GM19240 (cell line): ENCODE results near the gene CLTCL1.

ENCODE experiments used
- DNase-seq: peaks from one replicate; pipeline ENCODE4 v3.0.0; 2011; ENCODE audit warnings: low spot score; ENCODE audit not compliant: insufficient read length

CLTCL1 gene

GRCh38 chr22:19151329-19152191 is 140.0 kb downstream of the CLTCL1 start:
- no peak for DNase-seq

- no peak for DNase-seq
Measured at GRCh38 chr22:19150482-19151328, 140.8 kb downstream of the CLTCL1 start.

- DNase-seq = no peak
Measured at GRCh38 chr22:19149991-19150390, 141.5 kb downstream of the CLTCL1 start, which contains the start of gene GSC2. TSS of gene GSC2 (minus strand) at chr22:19150292. CDS start at chr22:19150283, 9 bp downstream.

DNA sequence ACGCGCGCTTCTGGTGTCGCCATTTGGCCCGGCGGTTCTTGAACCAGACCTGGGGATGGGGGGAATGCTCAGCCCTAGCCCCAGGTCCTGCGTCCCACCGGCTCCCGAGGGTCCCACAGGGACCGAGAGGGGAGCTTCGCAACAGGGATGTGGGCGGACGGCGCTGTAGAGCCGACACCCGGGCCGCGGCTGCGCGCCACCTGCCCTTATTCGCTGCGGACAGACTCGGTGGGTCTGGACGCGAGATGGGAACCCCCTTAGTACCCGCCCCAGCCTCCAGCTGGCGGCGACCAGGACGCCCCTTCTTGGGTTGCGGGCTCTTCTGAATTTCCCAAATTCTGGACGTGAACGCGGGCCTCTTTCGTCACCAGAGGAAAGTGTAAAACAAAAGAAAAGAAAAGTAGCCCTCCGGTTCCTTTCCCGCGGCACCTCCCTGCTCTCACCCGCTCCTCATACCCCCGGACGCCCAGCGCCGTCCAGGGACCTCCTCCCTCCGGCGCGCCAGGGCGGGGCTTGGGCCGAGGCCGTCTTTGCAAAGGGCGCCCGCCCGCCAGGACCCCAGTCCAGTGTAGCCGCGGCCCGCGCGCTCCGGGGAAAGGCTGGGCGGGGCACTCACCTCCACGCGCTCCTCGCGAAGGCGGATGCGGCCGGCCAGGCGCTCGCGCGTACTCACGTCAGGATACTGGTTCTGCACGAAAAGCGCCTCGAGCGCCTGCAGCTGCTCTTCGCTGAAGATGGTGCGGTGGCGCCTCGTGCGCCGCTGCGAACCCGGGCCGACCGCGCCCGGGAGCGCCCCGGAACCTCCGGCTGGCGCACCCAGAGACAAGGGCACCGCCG is 142.3 kb downstream of the CLTCL1 start:
- DNase-seq = no peak

- DNase-seq = no peak
Measured at GRCh38 chr22:19148417-19149046, 143.0 kb downstream of the CLTCL1 start.

GRCh38 chr22:19147195-19147780 is 144.2 kb downstream of the CLTCL1 start:
- DNase-seq = no peak

- no peak for DNase-seq
Measured at GRCh38 chr22:19146215-19146968, 145.1 kb downstream of the CLTCL1 start.

- no peak for DNase-seq
Measured at GRCh38 chr22:19143967-19144400, 147.5 kb downstream of the CLTCL1 start.

- no peak for DNase-seq
Measured at GRCh38 chr22:19143212-19143611, 148.3 kb downstream of the CLTCL1 start.

DNA sequence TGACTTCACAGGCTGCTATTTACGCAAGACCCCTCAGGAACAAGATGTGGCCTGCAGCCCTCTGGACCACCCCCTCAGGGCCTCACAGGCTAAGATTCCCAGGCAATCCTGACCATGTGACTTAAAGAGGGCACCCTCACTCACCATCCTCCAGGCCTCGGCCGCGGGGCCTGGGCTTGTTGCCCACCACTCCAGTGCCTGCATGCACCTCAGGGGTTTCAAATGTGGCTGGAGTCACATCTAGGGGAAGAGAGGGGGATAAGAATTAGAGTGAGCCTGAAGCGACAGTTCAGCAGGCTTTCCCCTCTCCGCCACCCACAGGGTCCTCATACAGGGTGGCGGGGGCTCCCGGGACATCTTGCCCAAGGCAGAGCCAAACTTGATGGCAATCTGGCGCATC is 149.1 kb downstream of the CLTCL1 start:
- no peak for DNase-seq

DNA sequence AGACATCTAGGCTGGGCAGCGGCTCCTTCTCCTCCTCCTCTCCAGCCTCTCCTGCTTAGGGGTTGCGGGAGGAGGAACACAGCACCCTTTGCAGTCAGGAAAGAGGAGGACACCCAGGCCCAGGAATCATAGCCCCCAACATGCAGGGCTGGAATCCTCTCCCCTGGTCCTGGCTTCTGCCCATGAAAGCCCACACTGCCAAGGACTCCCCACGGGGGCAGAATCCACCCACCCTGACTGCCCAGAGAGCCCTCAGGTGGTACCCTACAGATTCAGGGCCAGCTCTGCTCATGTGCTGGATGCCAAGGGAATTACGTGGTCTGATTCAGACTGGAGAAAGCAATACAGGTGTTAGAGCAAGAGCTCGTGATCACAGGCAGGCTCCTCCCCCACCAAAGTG is 151.5 kb downstream of the CLTCL1 start:
- DNase-seq = no peak

- DNase-seq = no peak
Measured at GRCh38 chr22:19139001-19139356, 152.5 kb downstream of the CLTCL1 start.

- DNase-seq = no peak
Measured at GRCh38 chr22:19138217-19139000, 153.1 kb downstream of the CLTCL1 start.

DNA sequence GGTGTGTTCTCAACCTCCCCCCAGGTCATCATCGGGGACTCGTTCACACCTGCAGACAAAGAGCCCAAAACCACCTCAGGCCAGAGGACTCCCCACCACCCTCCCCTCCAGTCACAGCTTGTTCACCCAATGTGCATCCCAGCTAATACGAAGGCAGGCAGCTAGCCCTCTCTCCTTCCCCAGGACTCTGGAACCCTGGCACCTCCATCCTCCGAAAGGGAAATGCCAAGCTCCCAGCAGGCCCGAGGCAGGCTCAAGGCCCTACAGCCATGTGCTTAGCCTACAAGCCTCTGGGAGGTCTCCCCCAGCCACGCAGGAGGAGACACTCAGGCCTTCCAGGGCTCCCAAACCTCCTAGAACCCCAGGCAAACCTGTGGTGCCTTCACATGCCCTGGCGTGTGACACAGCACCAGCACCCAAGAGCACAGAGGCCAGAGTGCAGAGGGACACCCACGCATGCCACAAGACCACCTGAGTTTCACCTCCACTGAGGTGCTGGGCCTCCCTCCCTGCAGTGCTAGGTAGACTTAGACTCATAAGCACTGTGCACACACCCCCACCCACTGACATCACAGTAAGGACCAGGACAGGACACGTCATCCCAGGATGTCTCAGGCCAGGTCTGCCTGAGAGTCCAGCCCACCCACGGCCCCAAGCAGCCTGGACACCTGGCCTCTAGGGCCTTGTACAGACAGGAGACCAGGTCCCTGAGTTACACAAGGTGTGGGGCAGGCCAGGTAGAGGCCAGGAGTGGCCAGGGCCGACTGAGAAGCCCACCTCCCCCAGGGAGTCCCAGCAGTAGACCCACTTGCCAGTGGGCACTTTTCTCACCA is 153.9 kb downstream of the CLTCL1 start:
- DNase-seq = no peak

- no peak for DNase-seq
Measured at GRCh38 chr22:19136915-19137314, 154.6 kb downstream of the CLTCL1 start.

DNA sequence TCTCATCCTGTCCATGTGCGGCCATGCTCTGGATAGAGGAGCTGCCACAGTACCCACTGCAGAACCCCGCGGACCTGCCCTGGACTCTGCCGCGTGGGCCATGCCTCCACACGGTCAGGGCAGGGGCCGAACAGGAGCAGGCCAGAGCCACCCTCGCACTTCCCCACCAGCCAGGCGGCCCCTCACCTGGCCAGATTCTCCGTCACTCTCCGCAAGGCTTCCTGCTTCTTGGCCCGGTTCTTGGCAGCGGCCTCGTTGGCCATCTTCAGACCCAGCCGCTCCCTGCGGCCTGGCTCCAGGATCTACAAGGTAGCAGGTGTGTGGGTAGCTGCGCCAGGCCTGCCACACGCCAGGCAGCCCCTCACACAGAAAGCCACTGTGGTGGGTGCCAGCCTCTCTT is 156.6 kb downstream of the CLTCL1 start:
- DNase-seq = no peak

GRCh38 chr22:19134176-19134831 is 157.2 kb downstream of the CLTCL1 start:
- no peak for DNase-seq

GRCh38 chr22:19133561-19133960 is 158.0 kb downstream of the CLTCL1 start:
- DNase-seq = no peak
